NCI-H460 (cell line): ENCODE results near the gene CMTM3. TPM values are rescaled to one million over a fixed set of nuclear protein-coding genes. Genes with fewer than 3 reads are reported as not detected.
"Not testable (repeated sequence)": the region's sequence is repeated elsewhere in the genome, so short reads cannot be mapped to it uniquely, and the experiment has no call there.

Experiments used
- DNase-seq: peaks from one replicate; pipeline ENCODE4 v3.0.0-alpha.2; 2016; ENCODE audit warnings: low read depth; ENCODE audit errors: extremely low read depth
- small RNA-seq, 2 experiments: library from RNA; depleted of rRNA; stranded (forward); fragments of <200 nt; gene quantifications; one replicate each; pipeline ENCODE3, GENCODE V24; 2014
- total RNA-seq: library from RNA; depleted of rRNA; stranded (reverse); fragments of >200 nt; shearing (Covaris generic); gene quantifications from 2 replicates; pipeline ENCODE4 v1.2.3, GENCODE V29; 2014; rRNA removed

The CMTM3 gene
- total RNA-seq, 1 experiment from 2014 or later, result 35.7 TPM

DNA sequence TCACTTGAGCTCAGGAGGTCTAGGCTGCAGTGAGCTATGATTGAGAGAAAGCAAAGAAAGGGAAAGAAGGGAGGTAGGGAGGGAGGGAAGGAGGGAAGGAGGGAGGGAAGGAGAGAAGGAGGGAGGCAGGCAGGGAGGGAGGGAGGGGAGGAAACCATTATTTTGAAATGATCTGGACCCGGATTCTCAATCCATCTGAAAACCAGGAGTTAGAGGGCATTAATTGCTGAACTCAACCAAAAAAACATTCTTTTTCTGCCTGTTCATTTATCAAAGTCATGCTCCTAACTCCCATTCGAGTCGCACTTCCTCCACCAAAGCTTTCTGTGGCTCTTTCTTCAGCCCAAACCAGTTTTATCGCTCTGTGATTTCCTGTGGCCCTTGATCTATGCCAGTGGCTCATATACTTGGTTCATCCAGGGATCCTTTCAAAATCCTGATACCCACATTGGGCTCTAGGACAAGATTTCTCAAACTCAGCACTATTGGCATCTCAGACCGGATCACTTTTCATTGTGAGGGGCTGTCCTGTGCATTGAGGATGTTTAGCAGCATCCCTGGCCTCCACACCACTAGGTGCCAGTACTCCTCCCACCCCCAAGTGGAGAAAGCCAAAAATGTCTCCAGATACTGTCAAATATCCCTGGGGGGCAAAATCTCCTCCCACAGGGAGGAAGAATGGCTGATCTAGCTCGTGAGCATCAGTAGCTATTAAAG is 53.8 kb downstream of the CMTM3 start:
- DNase-seq, result no peak

DNA sequence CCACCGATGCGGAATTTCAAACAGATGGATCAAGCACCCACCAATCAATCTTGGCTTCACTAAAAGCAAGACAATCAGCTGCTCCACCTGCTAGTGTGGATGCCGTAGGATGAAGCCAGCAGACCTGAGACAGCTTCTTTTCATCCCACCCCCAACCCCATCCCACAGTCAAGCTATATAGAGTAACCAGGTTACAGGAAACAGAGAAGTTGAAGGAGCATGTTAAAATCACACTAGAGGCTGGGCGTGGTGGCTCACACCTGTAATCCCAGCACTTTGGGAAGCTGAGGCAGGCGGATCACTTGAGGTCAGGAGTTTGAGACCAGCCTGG is 54.3 kb downstream of the CMTM3 start:
- no peak for DNase-seq

DNA sequence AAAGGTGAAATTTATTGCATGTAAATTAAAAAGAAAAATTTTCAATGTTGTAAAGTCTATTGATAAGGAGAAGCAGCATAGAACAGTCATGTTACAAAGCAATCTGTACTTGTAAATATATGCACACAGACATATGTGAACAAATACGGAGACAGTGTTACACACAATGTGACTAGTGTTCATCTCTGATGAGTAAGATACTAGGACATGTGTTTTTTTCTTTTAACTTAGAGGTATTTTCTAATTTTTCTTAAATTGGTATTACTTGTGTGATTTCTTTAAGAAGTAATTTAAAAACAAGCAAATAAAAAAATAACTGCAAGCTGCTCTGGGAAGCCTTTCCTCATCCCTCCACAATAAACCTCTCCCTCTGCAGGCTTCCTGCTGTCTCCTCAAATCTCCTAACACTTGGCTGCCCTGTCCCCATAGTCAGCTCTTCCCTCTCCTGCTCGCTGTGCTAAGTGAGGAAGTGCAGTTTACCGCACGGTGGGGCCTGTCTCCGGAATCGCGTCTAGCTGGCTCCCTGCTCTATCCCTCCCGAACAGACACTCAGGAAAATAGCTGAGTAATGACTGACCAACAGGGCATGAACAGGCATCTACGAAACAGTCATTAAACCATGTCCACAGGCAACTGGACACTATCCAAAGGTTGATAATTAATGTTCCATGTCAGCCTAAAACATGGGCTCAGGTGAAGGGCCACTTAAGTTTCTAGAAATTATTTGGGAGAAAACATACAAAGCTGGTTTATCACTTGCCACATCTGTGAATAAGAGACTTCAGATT is 56.1 kb downstream of the CMTM3 start:
- peak; percentile 91 for DNase-seq

DNA sequence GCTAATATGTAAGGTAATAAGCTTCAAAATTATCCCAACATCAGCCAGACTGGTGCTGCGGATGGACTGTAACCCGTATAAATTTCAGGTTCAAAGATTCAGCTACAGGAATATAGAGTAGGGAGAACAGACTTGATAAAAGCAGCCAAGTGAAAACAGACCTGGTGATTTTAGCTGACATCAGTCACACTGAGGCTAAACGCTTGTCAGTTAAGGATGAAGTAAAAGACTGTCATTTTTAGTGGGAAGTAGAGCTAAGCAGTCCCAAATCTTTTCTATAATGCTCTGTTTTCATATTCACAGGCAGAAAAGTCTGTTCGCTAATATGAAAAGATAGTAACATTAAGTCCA is 56.7 kb downstream of the CMTM3 start:
- peak; percentile 28 for DNase-seq

DNA sequence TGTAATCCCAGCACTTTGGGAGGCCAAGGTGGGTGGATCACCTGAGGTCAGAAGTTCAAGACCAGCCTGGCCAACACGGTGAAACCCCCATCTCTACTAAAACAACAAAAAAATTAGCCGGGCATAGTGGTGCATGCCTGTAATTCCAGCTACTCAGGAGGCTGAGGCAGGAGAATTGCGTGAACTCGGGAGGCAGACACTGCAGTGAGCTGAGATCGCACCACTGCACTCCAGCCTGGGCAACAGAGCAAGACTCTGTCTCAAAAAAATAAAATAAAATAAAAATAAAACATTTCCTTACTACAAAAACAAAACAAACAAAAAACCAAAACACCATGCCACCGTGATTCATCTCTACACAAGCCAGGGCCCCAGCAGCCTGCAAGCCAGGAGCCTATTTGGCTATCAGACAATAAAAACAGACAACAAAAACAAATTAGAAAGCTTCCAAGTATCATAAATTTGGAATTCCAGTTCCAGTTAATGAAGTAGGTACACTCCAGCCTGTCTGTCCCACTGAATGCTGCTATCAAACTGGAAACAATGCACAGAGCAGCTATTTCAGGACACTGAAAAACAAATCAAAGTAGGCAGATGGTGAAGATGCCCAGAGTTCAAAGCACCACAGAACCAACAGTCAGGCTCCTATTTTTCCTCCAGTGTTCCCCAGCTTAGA is 57.3 kb downstream of the CMTM3 start:
- DNase-seq, result not testable (repeated sequence)

DNA sequence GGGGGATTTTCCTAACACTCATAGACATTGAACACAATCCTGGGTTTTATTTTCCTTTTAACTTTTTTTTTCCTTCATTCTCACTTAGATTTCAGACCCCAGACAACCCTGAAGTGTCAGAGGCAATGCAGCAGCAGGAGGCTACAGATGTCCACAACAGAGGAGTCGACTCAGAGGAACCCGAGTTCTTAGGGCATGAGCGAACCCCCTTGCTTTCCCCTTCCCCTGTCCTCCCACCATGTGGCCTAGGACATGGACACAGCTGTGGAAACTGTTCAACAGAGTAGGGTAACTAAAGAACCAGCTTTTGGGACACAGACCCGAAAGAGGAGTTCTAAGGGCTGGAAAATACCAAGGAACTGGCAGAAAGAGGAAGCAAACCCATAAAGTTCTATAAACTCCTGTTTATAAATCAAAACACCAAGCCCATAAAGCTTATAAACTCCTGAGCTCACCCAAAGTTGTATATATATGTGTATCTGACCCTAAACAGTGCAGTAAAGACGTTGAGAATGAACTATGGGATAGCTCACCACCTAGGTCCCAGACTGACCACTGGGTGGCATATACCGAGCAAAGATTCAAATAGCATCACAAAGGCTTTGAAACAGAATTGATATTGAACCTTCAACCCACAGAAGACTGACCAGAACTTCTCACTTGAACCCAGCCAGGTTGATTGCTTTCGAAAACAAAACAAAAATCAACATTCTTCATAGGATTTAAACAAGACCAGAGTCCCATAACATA is 58.1 kb downstream of the CMTM3 start:
- DNase-seq, result peak; percentile 62

Small RNA genes within 50 kb of the gene (small RNA-seq; reads per million reads assigned to genes)
- gene CKLF-CMTM1, result 0 reads per million in 2 experiments

Other genes starting within 250 kb of the CMTM3 start
- not detected in 2 replicates for gene CDH5, start 238.0 kb upstream of the CMTM3 start, total RNA-seq
- 0.42 and 0.46 TPM in 2 replicates for gene BEAN1, start 177.4 kb upstream of the CMTM3 start, total RNA-seq
- 18.0 and 25.0 TPM in 2 replicates for gene TK2, start 54.6 kb upstream of the CMTM3 start, total RNA-seq
- 162 and 176 TPM in 2 replicates for gene CKLF, start 52.1 kb upstream of the CMTM3 start, total RNA-seq
- 1.7 and 3.2 TPM in 2 replicates for gene CMTM1, start 38.3 kb upstream of the CMTM3 start, total RNA-seq
- not detected in 2 replicates for gene CMTM2, start 25.2 kb upstream of the CMTM3 start, total RNA-seq
- gene CMTM4, start 92.0 kb downstream of the CMTM3 start, total RNA-seq, result 64.2 and 64.5 TPM in 2 replicates
- gene DYNC1LI2, start 146.9 kb downstream of the CMTM3 start, total RNA-seq, result 104 and 132 TPM in 2 replicates
- 0.20 TPM in 1 of 2 replicates, not detected in the other for gene TERB1, start 196.9 kb downstream of the CMTM3 start, total RNA-seq
- 206 and 212 TPM in 2 replicates for gene NAE1, start 226.3 kb downstream of the CMTM3 start, total RNA-seq
- gene CA7, start 239.7 kb downstream of the CMTM3 start, total RNA-seq, result not detected in 2 replicates